CD14-positive monocyte (primary cell): ENCODE results near the gene SUGT1. TPM values are rescaled to one million over a fixed set of nuclear protein-coding genes. Genes with fewer than 3 reads are reported as not detected.

Experiments
- DNase-seq, 3 donors: peaks; one replicate each; pipeline ENCODE4 v3.0.0-alpha.2; 2011 to 2022
- H2AFZ ChIP-seq: 2 replicates; pipeline ENCODE4 v1.6.0; 2012; ENCODE audit warnings: mild to moderate bottlenecking, low read depth, low read length, inconsistent platforms; ENCODE audit not compliant: insufficient read depth, poor library complexity, severe bottlenecking
- H3K27ac ChIP-seq, 2 donors: 1 replicate in 1 of 2; 2 replicates in 1 of 2; pipeline ENCODE4 v1.5.1; 2012 to 2013; ENCODE audit warnings: low read length in 2 of 2, control low read depth in 1 of 2, inconsistent platforms in 1 of 2, low read depth in 1 of 2, mild to moderate bottlenecking in 1 of 2
- H3K27me3 ChIP-seq, 2 donors: one replicate each; pipeline versions ENCODE4 v1.6.0 to v1.6.1; 2011 to 2013; ENCODE audit warnings: low read length in 2 of 2; ENCODE audit not compliant: control insufficient read depth in 2 of 2, insufficient read depth in 2 of 2
- H3K36me3 ChIP-seq, 2 donors: replicated peaks in 1 of 2; 1 replicate in 1 of 2; 2 replicates in 1 of 2; pipeline versions ENCODE4 v1.5.1 to v1.6.1; 2012 to 2013; ENCODE audit warnings: low read length in 2 of 2, control low read depth in 1 of 2, inconsistent platforms in 1 of 2, mild to moderate bottlenecking in 1 of 2; ENCODE audit not compliant: insufficient read depth in 2 of 2, control insufficient read depth in 1 of 2
- H3K4me1 ChIP-seq, 2 donors: 1 replicate in 1 of 2; 2 replicates in 1 of 2; pipeline versions ENCODE4 v1.5.1 to v1.6.1; 2012 to 2013; ENCODE audit warnings: low read length in 2 of 2, control low read depth in 1 of 2, inconsistent platforms in 1 of 2, mild to moderate bottlenecking in 1 of 2, moderate library complexity in 1 of 2; ENCODE audit not compliant: insufficient read depth in 2 of 2, control insufficient read depth in 1 of 2
- H3K4me2 ChIP-seq: replicated peaks from 2 replicates; pipeline ENCODE3; 2012; ENCODE audit warnings: low read length, moderate library complexity, mild to moderate bottlenecking; ENCODE audit not compliant: poor library complexity, severe bottlenecking; ENCODE audit errors: extremely low read depth
- H3K4me3 ChIP-seq, 3 experiments: fragments of 200-600 bp in 1 of 3; sonication (generic) in 1 of 3; replicated peaks in 1 of 3; 1 replicate in 2 of 3; 2 replicates in 1 of 3; pipeline ENCODE4 v1.5.1; 2011 to 2013; ENCODE audit warnings: low read length in 3 of 3, mild to moderate bottlenecking in 3 of 3, control low read depth in 2 of 3, low read depth in 2 of 3, inconsistent platforms in 1 of 3, moderate library complexity in 1 of 3
- H3K79me2 ChIP-seq: 2 replicates; pipeline ENCODE4 v1.6.0; 2012; ENCODE audit warnings: mild to moderate bottlenecking, control low read depth, inconsistent platforms, low read length, moderate library complexity; ENCODE audit not compliant: insufficient read depth
- H3K9ac ChIP-seq: 2 replicates; pipeline ENCODE4 v1.6.0; 2017; ENCODE audit warnings: low read length, mild to moderate bottlenecking; ENCODE audit not compliant: insufficient read depth, poor library complexity, severe bottlenecking
- H3K9me3 ChIP-seq, 2 donors: replicated peaks in 1 of 2; 1 replicate in 1 of 2; 2 replicates in 1 of 2; pipeline versions ENCODE4 v1.5.1 to v1.6.1; 2012 to 2013; ENCODE audit warnings: low read length in 2 of 2, control low read depth in 1 of 2; ENCODE audit not compliant: control insufficient read depth in 1 of 2, insufficient read depth in 1 of 2
- H4K20me1 ChIP-seq: 2 replicates; pipeline ENCODE4 v1.6.0; 2012; ENCODE audit warnings: mild to moderate bottlenecking, low read length, control low read depth, moderate library complexity; ENCODE audit not compliant: insufficient read depth
- H3K27ac Mint-ChIP-seq, 7 donors: one replicate each; pipeline ENCODE4 v1.8.0; 2020; ENCODE audit warnings: mild to moderate bottlenecking in 7 of 7, mixed read lengths in 7 of 7, moderate library complexity in 6 of 7, inconsistent platforms in 2 of 7
- H3K27me3 Mint-ChIP-seq, 3 donors: one replicate each; pipeline ENCODE4 v1.8.0; 2021 to 2022; ENCODE audit warnings: low read depth in 3 of 3, mild to moderate bottlenecking in 3 of 3, mixed read lengths in 3 of 3, moderate library complexity in 3 of 3, inconsistent platforms in 1 of 3
- H3K36me3 Mint-ChIP-seq, 2 donors: one replicate each; pipeline ENCODE4 v1.8.0; 2020; ENCODE audit warnings: mixed read lengths in 2 of 2, inconsistent platforms in 1 of 2, mild to moderate bottlenecking in 1 of 2
- H3K4me1 Mint-ChIP-seq: one replicate; pipeline ENCODE4 v1.8.0; 2020; ENCODE audit warnings: mild to moderate bottlenecking, mixed read lengths
- H3K4me3 Mint-ChIP-seq, 2 donors: one replicate each; pipeline ENCODE4 v1.8.0; 2020; ENCODE audit warnings: mild to moderate bottlenecking in 2 of 2, mixed read lengths in 2 of 2, moderate library complexity in 1 of 2
- H3K9me3 Mint-ChIP-seq, 7 donors: one replicate each; pipeline ENCODE4 v1.8.0; 2020 to 2022; ENCODE audit warnings: mixed read lengths in 7 of 7, mild to moderate bottlenecking in 6 of 7, moderate library complexity in 6 of 7, inconsistent platforms in 2 of 7
- WGBS: methylation state at CpG from one replicate; pipeline ENCODE4 v1.1.5; 2013; ENCODE audit warnings: missing lambda C conversion rate; ENCODE audit not compliant: insufficient coverage; 5-methylcytosine and 5-hydroxymethylcytosine counted together
- intact Hi-C, 2 donors: fragments of 100-400 bp; cut with micrococcal nuclease; formaldehyde crosslinking; loops; one replicate each; pipeline versions ENCODE4 v1.15.0 to v1.15.1; 2023
- polyA plus RNA-seq, 3 donors: library from polyadenylated mRNA; depleted of rRNA in 1 of 3; unstranded in 2 of 3; stranded (reverse) in 1 of 3; fragments of 300-500 nt in 2 of 3; fragments of >200 nt in 1 of 3; fragmentation: Illumina TruSeq in 2 of 3; gene quantifications; 1 replicate in 2 of 3; 2 replicates in 1 of 3; pipeline ENCODE4 v1.2.3, GENCODE V29; 2012 to 2021
- TF ChIP-seq, protein P1 (sequence below): fragments of 200-600 bp; IDR thresholded peaks from one replicate; pipeline ENCODE4 v1.8.0; 2022; ENCODE audit warnings: antibody characterized with exemption, mild to moderate bottlenecking

Gene SUGT1
- polyA plus RNA-seq, 3 donors, result 18.1 to 40.1 (median 37.7) TPM

DNA sequence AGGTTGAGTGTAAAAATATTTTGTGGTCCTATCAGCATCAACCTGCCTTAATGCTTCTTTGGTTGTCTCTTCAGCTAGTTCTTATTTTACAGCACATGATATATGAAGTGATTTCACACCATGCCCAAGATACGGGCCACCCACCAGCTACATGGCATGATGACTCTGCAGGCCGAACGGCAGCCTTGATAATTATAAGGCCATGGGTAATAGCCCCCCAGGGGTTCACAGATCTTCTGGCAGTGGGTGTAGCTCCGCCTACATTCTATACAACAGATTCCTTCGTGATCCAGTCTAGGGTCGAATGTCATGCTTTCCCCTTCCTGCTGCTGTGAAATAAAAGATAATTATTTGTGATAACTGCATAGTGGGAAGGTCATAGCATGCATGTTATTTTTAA is 50.8 kb downstream of the SUGT1 start:
- Mint-ChIP-seq H3K27ac (no peak overlapping the region), H3K36me3 (peaks cover 10 to 12% of the 10 kb centered on the region in 2 donors), H3K4me1 (peaks cover 12% of the 10 kb centered on the region), H3K27me3 (peaks cover 0 to 2% (median 0%) of the 10 kb centered on the region in 3 donors), H3K4me3 (no peak overlapping the region), H3K9me3 (no peaks in the 10 kb centered on the region)
- Histone ChIP-seq H3K79me2 (no peaks in the 10 kb centered on the region), H3K9ac (no peak overlapping the region), H4K20me1 (no peaks in the 10 kb centered on the region), H3K4me2 (no peak overlapping the region), H3K4me1 (peaks cover 0 to 4% of the 10 kb centered on the region in 2 donors), H3K9me3 (no peaks in the 10 kb centered on the region), H3K27me3 (no peaks in the 10 kb centered on the region), H3K27ac (no peak overlapping the region), H3K4me3 (no peak overlapping the region), H2AFZ (no peak overlapping the region), H3K36me3 (no peaks in the 10 kb centered on the region)
- WGBS, result 81% methylated on average over 2 of the region's 6 CpGs
- intact Hi-C loops, result no loop called here
- TF ChIP-seq, protein P1, sequence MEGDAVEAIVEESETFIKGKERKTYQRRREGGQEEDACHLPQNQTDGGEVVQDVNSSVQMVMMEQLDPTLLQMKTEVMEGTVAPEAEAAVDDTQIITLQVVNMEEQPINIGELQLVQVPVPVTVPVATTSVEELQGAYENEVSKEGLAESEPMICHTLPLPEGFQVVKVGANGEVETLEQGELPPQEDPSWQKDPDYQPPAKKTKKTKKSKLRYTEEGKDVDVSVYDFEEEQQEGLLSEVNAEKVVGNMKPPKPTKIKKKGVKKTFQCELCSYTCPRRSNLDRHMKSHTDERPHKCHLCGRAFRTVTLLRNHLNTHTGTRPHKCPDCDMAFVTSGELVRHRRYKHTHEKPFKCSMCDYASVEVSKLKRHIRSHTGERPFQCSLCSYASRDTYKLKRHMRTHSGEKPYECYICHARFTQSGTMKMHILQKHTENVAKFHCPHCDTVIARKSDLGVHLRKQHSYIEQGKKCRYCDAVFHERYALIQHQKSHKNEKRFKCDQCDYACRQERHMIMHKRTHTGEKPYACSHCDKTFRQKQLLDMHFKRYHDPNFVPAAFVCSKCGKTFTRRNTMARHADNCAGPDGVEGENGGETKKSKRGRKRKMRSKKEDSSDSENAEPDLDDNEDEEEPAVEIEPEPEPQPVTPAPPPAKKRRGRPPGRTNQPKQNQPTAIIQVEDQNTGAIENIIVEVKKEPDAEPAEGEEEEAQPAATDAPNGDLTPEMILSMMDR, result no peak
- no peak for DNase-seq

DNA sequence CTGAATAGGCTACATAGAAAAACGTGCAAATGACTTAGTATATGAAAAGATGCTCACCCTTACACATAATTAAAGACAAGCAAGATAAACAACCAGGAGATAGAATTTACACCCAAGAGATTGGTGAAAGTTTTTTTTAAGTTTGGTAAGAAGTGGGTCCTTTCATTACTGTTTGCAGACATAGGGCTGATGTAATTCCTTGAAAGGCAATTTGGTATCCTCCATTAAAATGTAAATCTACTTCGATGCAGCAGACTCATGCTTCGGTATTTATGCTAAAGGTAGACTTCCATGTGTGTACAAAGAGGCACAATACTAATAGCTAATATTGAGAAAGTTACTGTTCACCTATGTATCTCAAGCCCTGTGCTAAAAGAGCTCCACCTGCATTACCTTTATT is 53.4 kb downstream of the SUGT1 start:
- Histone ChIP-seq H3K4me1 (peaks cover 0 to 4% of the 10 kb centered on the region in 2 donors), H3K27me3 (no peaks in the 10 kb centered on the region), H3K9me3 (no peaks in the 10 kb centered on the region), H2AFZ (no peak overlapping the region), H4K20me1 (no peaks in the 10 kb centered on the region), H3K79me2 (no peaks in the 10 kb centered on the region), H3K36me3 (no peaks in the 10 kb centered on the region), H3K4me2 (no peak overlapping the region), H3K4me3 (no peak overlapping the region), H3K9ac (no peak overlapping the region), H3K27ac (no peak overlapping the region)
- Mint-ChIP-seq H3K36me3 (peaks cover 0 to 4% of the 10 kb centered on the region in 2 donors), H3K27me3 (peaks cover 0 to 2% (median 0%) of the 10 kb centered on the region in 3 donors), H3K4me3 (no peak overlapping the region), H3K9me3 (no peaks in the 10 kb centered on the region), H3K4me1 (peaks cover 12% of the 10 kb centered on the region), H3K27ac (no peak overlapping the region)
- intact Hi-C loops, result no loop called here
- no peak for DNase-seq
- whole genome bisulfite sequencing, result no CpG with 5 or more reads among the region's 3 CpGs
- TF ChIP-seq, protein P1, result no peak
